Mesothelial cell of epicardium (in vitro differentiated cells): ENCODE measurements around the gene CENPX. TPM values are rescaled to one million over a fixed set of nuclear protein-coding genes. Genes with fewer than 3 reads are reported as not detected.

ENCODE experiments used
- DNase-seq, 2 experiments: peaks; one replicate each; pipeline ENCODE4 v3.0.0; 2021; ENCODE audit warnings: low spot score in 2 of 2; ENCODE audit not compliant: unreplicated experiment in 2 of 2
- H3K27ac Mint-ChIP-seq: 2 replicates; pipeline ENCODE4 v1.8.0; 2021; ENCODE audit warnings: mixed read lengths
- H3K27me3 Mint-ChIP-seq: 2 replicates; pipeline ENCODE4 v1.8.0; 2021; ENCODE audit warnings: low read depth, mixed read lengths
- H3K36me3 Mint-ChIP-seq: 2 replicates; pipeline ENCODE4 v1.8.0; 2021; ENCODE audit warnings: mixed read lengths
- H3K4me1 Mint-ChIP-seq: 2 replicates; pipeline ENCODE4 v1.8.0; 2021; ENCODE audit warnings: mixed read lengths
- H3K4me3 Mint-ChIP-seq: 2 replicates; pipeline ENCODE4 v1.8.0; 2021; ENCODE audit warnings: mild to moderate bottlenecking, moderate library complexity, mixed read lengths
- H3K9me3 Mint-ChIP-seq: 2 replicates; pipeline ENCODE4 v1.8.0; 2021; ENCODE audit warnings: mixed read lengths
- total RNA-seq: library from RNA; stranded (reverse); gene quantifications from 3 replicates; pipeline ENCODE4 v1.2.1, GENCODE V29; 2021
- TF ChIP-seq, protein P1 (sequence below): fragments of 200-600 bp; sonication (generic); IDR thresholded peaks from one replicate; pipeline ENCODE4 v1.5.0; 2021; ENCODE audit warnings: antibody characterized with exemption; ENCODE audit not compliant: unreplicated experiment

The CENPX gene
- total RNA-seq, 1 donor from 2014 or later: 40.6 TPM

DNA sequence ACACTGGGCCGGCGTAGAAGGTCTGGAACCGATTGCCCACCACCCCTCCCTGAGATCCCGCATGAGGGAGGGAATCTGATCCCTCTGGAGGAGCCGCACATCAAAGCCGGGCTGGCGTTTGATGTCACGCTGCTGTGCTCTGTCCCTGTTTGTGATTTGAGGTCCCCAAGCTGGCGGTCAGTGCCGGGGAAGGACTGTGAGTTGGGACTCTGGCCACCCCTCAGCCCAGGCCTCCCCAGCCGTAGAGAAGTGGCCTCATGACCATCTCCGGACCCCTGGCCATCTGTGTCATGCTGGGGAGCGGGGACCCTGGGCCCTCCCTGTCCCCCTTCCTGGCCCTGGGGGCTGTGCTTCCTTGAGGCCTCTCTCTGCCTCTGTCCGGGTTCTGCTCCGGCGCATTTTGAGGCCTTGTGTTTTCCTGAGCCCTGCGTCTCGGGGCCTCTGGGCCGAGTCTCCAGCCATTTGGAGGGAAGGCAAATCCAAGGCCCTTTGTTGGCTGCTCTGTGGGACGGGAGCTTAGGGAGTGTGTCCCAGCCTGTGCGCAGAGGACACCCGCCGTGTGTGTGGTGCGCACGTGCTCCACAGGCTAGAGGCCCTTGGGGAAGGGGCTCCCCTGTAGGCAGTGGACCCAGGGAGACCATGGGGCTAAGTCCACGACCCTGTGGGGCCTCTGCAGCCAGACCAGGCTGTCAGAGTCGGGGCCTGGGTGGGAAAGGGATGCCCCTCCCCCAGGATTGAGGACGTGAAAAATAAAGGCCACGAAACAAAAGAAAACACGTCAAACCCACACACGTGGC lies 30.2 kb downstream of the CENPX start:
- no peaks in the 10 kb centered on the region for H3K27me3 Mint-ChIP-seq
- DNase-seq: peak in 1 of 2 experiments; percentile 20
- no peaks in the 10 kb centered on the region for H3K9me3 Mint-ChIP-seq
- TF ChIP-seq, protein P1, sequence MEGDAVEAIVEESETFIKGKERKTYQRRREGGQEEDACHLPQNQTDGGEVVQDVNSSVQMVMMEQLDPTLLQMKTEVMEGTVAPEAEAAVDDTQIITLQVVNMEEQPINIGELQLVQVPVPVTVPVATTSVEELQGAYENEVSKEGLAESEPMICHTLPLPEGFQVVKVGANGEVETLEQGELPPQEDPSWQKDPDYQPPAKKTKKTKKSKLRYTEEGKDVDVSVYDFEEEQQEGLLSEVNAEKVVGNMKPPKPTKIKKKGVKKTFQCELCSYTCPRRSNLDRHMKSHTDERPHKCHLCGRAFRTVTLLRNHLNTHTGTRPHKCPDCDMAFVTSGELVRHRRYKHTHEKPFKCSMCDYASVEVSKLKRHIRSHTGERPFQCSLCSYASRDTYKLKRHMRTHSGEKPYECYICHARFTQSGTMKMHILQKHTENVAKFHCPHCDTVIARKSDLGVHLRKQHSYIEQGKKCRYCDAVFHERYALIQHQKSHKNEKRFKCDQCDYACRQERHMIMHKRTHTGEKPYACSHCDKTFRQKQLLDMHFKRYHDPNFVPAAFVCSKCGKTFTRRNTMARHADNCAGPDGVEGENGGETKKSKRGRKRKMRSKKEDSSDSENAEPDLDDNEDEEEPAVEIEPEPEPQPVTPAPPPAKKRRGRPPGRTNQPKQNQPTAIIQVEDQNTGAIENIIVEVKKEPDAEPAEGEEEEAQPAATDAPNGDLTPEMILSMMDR: no peak
- no peak overlapping the region for H3K4me3 Mint-ChIP-seq
- H3K4me1 Mint-ChIP-seq: peaks cover 15% of the 10 kb centered on the region
- H3K36me3 Mint-ChIP-seq: peaks cover 17% of the 10 kb centered on the region
- H3K27ac Mint-ChIP-seq: peak overlapping the region; percentile 50

DNA sequence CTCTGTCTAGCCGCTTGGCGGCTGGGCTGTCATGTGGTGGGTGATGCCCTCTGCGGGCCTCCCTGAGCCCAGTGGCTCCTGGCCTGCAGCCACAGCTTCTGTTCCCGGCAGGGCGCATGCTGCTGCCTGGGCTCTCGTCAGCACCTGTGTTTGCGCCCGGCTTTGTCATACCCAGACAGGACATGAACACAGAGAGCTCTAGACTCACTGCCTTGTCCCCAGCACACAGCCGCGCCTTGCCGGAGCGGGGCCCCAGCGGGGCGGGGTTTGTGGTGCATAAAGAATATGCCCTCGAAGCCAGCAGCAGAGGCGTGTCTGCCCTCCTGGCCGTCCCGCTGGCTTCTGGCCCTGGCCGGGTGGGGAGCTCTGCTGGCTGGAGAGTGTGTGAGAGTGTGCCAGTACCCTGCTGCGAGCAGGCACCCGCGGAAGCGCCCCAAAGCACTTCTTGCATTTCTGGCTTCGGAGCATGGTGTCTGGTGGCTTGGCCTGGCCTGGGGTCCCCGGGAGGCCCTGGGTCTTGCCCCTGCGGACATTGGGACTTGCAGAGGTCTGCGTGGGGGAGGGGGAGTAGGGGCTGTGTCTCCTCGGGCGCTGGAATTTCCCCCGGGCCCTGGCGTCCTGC lies 30.9 kb downstream of the CENPX start:
- peak in 1 of 2 experiments; percentile 23 for DNase-seq
- Mint-ChIP-seq H3K27me3 (no peaks in the 10 kb centered on the region), H3K9me3 (no peaks in the 10 kb centered on the region), H3K4me3 (peak overlapping the region; percentile 24), H3K36me3 (peaks cover 16% of the 10 kb centered on the region), H3K4me1 (peaks cover 15% of the 10 kb centered on the region), H3K27ac (peak overlapping the region; percentile 59)
- TF ChIP-seq, protein P1: no peak

DNA sequence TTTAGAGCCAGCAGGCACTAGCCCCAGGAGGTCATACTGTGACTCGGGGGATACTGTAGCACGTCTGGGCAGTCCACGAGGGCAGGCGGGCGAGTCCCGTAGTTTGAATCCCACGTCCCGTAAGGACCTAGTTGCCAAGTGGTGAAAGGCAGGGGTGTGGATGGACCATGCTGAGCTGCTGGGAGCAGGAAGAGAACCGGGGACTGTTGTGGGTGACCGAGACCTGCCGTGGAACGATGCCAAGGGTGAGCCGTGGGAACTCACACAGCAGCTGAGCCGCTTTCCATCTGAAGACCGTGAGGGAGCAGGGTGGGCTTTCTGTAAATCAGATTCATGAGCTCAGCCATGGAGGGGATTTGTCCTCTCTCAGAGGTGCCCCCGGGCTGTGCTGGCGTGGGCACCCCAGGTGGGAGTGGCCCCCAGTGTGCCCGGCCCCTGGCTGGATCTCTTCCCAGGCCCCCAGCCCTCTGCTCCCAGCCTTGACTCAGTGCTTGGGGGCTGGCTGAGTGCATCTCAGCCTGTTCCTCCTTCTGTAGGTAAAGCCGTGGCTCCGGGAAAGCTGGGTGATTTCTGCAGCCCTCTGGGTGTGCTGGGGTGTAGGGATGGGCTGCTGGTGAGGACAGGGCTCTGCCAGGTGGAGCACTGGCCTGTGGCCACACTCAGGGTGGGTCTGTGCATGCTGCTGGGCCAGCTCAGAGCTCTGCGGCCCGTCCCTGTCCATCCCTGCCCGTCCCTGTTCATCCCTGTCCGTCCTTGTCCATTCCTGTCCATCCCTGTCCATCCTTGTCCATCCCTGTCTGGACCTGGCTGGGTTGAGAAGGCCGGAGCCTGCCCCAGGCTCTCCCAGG lies 31.6 kb downstream of the CENPX start:
- Mint-ChIP-seq H3K9me3 (no peaks in the 10 kb centered on the region), H3K27ac (peak overlapping the region; percentile 59), H3K4me1 (peaks cover 15% of the 10 kb centered on the region), H3K36me3 (peaks cover 18% of the 10 kb centered on the region), H3K4me3 (peak overlapping the region; percentile 24), H3K27me3 (no peaks in the 10 kb centered on the region)
- TF ChIP-seq, protein P1: no peak
- DNase-seq: no peak

DNA sequence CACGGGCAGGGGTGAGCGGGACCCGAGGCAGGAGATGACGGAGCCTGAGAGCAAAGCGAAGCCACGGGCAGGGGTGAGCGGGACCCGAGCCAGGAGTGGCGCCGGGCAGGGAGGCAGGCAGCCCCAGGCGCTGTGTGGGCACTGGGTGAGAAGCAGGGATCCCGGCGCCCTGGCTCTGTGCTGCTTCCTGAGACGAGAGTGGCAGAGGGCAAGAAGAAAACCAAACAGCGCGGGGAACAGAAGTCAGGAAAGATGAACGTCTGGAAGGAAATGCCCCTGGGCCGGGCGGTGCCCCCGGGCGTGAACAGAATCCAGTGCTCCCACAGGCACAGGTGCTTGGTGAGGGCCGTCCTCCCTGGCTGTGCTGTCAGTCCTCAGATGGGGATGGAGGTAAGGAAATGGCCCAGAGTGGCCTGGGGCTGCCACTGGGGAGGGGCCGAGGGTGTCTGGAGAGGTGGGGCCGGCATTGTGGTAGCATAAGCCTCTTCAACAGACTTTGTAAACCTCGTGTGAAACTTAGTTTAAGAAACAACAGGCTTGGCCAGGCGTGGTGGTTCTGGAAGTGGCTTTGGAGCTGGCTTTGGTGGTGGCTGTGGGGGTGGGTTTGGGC lies 35.4 kb downstream of the CENPX start:
- no peak overlapping the region for H3K27ac Mint-ChIP-seq

DNA sequence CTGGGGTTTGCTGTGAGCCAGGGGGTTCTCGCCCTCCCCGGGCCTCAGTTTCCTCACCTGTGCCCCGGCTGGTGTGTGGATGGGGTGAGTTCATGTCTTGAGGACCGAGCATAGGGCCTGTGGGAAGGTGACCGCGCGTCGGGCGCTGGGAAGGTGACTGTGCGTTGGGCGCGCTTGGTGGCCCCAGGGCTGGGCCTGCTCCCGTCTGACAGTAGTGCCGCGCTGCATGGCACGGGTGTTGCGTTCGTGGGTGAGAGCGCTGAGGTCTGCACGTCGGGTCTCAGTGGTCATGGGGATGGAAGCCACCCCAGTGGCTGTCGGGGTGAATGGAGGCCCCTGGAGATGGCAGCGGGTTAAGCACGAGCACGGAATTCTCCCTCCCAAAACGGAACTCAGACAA lies 36.1 kb downstream of the CENPX start:
- Mint-ChIP-seq H3K9me3 (no peaks in the 10 kb centered on the region), H3K27ac (no peak overlapping the region), H3K27me3 (no peaks in the 10 kb centered on the region), H3K4me3 (no peak overlapping the region), H3K36me3 (peaks cover 22% of the 10 kb centered on the region), H3K4me1 (peaks cover 11% of the 10 kb centered on the region)
- no peak for DNase-seq
- TF ChIP-seq, protein P1: no peak

More for the DNA sequence above, 35.4 kb downstream of the CENPX start:
- H3K9me3 Mint-ChIP-seq: no peaks in the 10 kb centered on the region
- TF ChIP-seq, protein P1: no peak
- H3K4me3 Mint-ChIP-seq: no peak overlapping the region
- H3K27me3 Mint-ChIP-seq: no peaks in the 10 kb centered on the region
- peaks cover 16% of the 10 kb centered on the region for H3K4me1 Mint-ChIP-seq
- peaks cover 22% of the 10 kb centered on the region for H3K36me3 Mint-ChIP-seq
- no peak for DNase-seq
